ENCODE results near the gene MGA.

DNA sequence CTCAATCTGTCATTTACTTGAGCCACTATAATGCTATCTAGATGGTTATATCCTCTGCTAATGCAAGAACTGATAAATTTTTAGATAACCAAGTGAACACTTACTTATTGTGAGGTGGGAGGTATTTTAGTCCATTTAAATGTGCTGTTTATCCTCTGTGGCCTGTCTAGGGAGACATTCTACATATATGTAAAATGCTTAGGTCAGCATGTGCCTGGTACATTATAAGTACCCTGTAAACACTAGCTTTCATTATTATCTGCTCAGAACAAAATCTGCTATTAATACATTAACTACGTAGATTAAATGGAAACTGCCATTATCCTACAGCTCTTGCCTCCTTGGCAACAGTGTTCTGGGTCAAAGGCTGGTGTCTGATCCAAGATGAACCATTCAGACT is 72.3 kb downstream of the MGA start:
- TF ChIP-seq, protein P1, sequence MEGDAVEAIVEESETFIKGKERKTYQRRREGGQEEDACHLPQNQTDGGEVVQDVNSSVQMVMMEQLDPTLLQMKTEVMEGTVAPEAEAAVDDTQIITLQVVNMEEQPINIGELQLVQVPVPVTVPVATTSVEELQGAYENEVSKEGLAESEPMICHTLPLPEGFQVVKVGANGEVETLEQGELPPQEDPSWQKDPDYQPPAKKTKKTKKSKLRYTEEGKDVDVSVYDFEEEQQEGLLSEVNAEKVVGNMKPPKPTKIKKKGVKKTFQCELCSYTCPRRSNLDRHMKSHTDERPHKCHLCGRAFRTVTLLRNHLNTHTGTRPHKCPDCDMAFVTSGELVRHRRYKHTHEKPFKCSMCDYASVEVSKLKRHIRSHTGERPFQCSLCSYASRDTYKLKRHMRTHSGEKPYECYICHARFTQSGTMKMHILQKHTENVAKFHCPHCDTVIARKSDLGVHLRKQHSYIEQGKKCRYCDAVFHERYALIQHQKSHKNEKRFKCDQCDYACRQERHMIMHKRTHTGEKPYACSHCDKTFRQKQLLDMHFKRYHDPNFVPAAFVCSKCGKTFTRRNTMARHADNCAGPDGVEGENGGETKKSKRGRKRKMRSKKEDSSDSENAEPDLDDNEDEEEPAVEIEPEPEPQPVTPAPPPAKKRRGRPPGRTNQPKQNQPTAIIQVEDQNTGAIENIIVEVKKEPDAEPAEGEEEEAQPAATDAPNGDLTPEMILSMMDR (IDR thresholded peaks at IDR 0.05), result no peak
- no peak for TF ChIP-seq POLR2A (IDR thresholded peaks at IDR 0.05)
- TF ChIP-seq POLR2AphosphoS5 (IDR thresholded peaks at IDR 0.05), result no peak

All from breast epithelium (tissue), 3 donors.